C4-2B (cell line): Measurements from ENCODE around the gene DERA.

ENCODE experiments used
- CTCF ChIP-seq: fragments of 450-650 bp; conservative IDR thresholded peaks from 2 replicates; pipeline ENCODE4 v1.5.1; 2017; ENCODE audit warnings: mild to moderate bottlenecking
- ZFX ChIP-seq: fragments of 450-650 bp; IDR thresholded peaks from 2 replicates; pipeline ENCODE4 v1.6.1; 2017

DNA sequence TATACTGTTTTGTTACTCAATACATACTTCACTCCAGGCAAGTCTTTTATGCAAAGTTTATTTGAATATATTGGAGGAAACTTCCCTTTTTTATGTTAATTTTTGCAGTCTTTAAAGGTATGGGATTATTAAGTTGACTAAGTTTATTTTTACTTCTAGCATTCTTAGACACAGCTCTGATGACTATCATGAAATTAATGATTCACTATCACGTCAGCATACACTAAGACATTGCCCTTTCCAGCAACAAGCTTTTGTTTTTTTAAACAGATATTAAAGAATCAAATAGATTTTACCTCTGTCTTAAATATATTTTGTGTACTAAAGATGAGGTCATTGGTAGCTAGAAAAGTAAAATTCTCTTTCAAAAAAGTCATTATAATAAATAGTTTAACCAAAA, 52.1 kb downstream of the DERA start:
- TF ChIP-seq ZFX (no peak), CTCF (no peak)
